Uterus (tissue), 4 donors: Measurements from ENCODE around the gene ADARB1. TPM values are rescaled to one million over a fixed set of nuclear protein-coding genes. Genes with fewer than 3 reads are reported as not detected.

ENCODE experiments used
- DNase-seq, 2 donors: peaks; one replicate each; pipeline ENCODE4 v3.0.0-alpha.2; 2019 to 2020
- H3K27ac ChIP-seq, 2 donors: fragments of 200-600 bp; sonication (generic); 1 replicate in 1 of 2; 2 replicates in 1 of 2; pipeline ENCODE4 v1.5.1; 2016 to 2018
- H3K27me3 ChIP-seq, 2 donors: fragments of 200-600 bp; sonication (generic); one replicate each; pipeline ENCODE4 v1.5.1; 2018 to 2019; ENCODE audit warnings: control low read depth in 1 of 2
- H3K36me3 ChIP-seq, 2 donors: fragments of 200-600 bp; sonication (generic); one replicate each; pipeline ENCODE4 v1.5.1; 2019; ENCODE audit warnings: control low read depth in 1 of 2
- H3K4me1 ChIP-seq, 2 donors: fragments of 200-600 bp; sonication (generic); one replicate each; pipeline ENCODE4 v1.5.1; 2018 to 2019; ENCODE audit warnings: control low read depth in 1 of 2
- H3K4me3 ChIP-seq, 2 donors: fragments of 200-600 bp; sonication (generic); 1 replicate in 1 of 2; 2 replicates in 1 of 2; pipeline ENCODE4 v1.5.1; 2018 to 2019; ENCODE audit warnings: mild to moderate bottlenecking in 1 of 2
- H3K9me3 ChIP-seq, 2 donors: fragments of 200-600 bp; sonication (generic); one replicate each; pipeline ENCODE4 v1.5.1; 2019; ENCODE audit warnings: control low read depth in 1 of 2
- POLR2A ChIP-seq, 2 donors: fragments of 450-650 bp; IDR thresholded peaks; one replicate each; pipeline ENCODE4 v1.6.1; 2016; ENCODE audit warnings: antibody characterized with exemption in 2 of 2, mild to moderate bottlenecking in 1 of 2, moderate library complexity in 1 of 2
- intact Hi-C: fragments of 100-400 bp; cut with DNase I; formaldehyde crosslinking; loops from one replicate; pipeline ENCODE4 v1.15.1; 2023; ENCODE audit warnings: low total_unique reads
- total RNA-seq, 4 donors: library from RNA; depleted of rRNA in 3 of 4; stranded (reverse); fragments of >200 nt in 3 of 4; gene quantifications; one replicate each; pipeline versions ENCODE4 v1.1.0 to v1.2.4, GENCODE V29; 2014 to 2023
- TF ChIP-seq, protein P1 (sequence below), 4 experiments: fragments of 200-600 bp in 2 of 4; fragments of 450-650 bp in 2 of 4; sonication (generic) in 2 of 4; IDR thresholded peaks; one replicate each; pipeline ENCODE4 v1.5.1; 2016 to 2019; ENCODE audit warnings: antibody characterized with exemption in 4 of 4, mild to moderate bottlenecking in 2 of 4, moderate library complexity in 1 of 4
- donor health status: DM: yes; HTN: yes; CAD: no.

Gene ADARB1
- total RNA-seq, 4 donors from 2014 or later, result 21.8 to 69.6 (median 43.3) TPM

DNA sequence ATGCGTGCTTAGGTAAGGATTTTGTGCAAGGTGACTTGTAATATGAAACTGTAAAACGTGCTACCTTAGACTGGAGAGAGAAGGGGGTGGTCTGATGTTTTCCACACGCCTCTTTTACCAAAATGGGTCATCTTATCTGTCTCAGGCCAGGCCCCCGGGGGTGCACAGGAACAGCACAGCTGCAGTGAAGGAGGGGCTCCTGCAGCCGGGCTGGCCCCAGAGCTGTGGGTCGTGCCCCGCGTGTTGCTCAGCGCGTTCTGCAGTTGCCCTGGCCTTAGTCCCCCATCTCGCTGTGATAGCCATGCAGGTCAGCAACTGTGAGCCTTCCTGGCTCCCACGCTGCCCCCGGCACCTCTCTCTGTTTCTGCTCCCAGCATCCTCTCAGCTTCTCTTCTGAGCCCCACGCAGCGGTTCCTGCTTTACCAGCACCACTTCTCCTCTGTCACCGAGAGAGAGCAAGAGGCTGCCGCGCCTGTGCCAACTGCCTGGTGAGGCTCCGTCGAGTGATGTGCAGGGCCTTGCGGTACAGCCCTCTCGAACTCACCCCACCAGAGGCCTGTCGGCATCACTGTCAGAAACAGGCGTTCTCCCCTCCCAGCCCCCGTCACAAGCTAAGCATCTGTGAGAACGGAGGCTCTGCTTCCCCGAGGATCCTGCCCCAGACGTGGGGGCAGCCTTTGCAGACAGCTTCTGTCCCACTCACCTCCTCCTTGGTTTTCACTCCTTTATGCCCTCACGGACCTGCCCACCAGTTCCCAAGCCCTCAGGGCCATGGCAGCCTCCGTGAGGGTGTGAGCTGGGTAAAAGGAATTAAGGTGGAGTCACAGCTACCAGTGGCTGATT lies 73.3 kb downstream of the ADARB1 start:
- no peak overlapping the region for H3K27ac ChIP-seq

DNA sequence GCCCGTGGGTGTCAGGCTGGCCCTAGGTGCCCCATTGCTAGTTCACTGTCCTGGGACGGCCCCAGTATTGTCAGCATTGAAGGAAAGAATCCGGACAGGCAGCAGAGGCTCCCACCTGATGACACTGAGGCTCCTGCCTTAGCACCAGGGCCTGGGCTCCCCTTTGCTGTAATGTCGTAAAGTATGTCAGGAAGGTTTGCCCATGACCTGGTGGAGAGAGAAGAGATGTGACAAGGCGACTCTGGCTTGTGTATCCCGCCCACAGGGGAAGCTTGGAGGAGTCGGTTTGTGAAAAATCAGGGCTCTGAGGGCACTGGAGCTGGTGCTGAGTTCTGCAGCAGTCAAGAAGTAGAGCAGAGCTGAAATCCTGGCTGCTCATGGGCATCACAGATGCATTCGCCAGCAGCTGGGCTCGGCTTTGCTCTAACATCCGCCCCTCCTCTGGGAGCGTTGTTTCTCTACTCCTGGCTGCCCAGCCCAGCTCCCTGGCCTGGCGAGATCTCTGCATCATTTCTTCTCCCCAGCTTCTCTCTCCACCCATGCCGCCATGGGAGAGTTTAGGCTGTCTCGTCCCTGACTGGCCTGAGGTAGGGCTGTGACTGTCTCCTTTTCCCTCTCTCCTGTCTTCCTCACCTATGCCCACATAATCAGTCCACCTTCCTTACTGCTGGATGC lies 74.1 kb downstream of the ADARB1 start:
- DNase-seq, result no peak
- no peaks in the 10 kb centered on the region for H3K27me3 ChIP-seq
- TF ChIP-seq, protein P1, sequence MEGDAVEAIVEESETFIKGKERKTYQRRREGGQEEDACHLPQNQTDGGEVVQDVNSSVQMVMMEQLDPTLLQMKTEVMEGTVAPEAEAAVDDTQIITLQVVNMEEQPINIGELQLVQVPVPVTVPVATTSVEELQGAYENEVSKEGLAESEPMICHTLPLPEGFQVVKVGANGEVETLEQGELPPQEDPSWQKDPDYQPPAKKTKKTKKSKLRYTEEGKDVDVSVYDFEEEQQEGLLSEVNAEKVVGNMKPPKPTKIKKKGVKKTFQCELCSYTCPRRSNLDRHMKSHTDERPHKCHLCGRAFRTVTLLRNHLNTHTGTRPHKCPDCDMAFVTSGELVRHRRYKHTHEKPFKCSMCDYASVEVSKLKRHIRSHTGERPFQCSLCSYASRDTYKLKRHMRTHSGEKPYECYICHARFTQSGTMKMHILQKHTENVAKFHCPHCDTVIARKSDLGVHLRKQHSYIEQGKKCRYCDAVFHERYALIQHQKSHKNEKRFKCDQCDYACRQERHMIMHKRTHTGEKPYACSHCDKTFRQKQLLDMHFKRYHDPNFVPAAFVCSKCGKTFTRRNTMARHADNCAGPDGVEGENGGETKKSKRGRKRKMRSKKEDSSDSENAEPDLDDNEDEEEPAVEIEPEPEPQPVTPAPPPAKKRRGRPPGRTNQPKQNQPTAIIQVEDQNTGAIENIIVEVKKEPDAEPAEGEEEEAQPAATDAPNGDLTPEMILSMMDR (IDR thresholded peaks at IDR 0.05), result no peak
- no peaks in the 10 kb centered on the region for H3K36me3 ChIP-seq
- no peaks in the 10 kb centered on the region for H3K9me3 ChIP-seq
- H3K4me3 ChIP-seq, result no peak overlapping the region
- H3K27ac ChIP-seq, result no peak overlapping the region
- intact Hi-C loops, result no loop called here
- H3K4me1 ChIP-seq, result no peaks in the 10 kb centered on the region

More for the DNA sequence above, 73.3 kb downstream of the ADARB1 start:
- H3K27me3 ChIP-seq, result no peaks in the 10 kb centered on the region
- H3K4me3 ChIP-seq, result no peak overlapping the region
- H3K9me3 ChIP-seq, result no peaks in the 10 kb centered on the region
- TF ChIP-seq POLR2A (IDR thresholded peaks at IDR 0.05), result no peak
- TF ChIP-seq, protein P1 (IDR thresholded peaks at IDR 0.05), result no peak
- H3K4me1 ChIP-seq, result no peaks in the 10 kb centered on the region
- H3K36me3 ChIP-seq, result no peaks in the 10 kb centered on the region
- intact Hi-C loops, result no loop called here
- DNase-seq, result no peak

DNA sequence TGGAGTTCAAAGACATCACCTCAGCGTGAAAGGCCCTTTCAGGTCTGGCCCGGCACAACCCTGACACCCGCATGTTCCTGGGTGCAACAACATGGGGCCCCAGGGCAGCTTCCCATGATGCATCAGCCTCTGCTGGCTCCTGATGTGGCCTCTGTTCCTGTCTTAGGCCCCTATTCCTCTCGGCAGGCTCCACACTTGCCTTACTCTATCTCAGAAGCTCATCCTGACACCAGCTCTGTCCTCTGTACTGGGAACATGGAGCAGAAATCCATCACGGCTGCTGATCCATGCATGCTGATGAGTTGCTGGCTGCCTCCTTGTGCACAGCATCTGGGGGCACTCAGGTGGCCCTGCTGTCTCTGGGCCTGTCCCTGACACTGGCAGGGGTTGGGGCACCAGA lies 74.6 kb downstream of the ADARB1 start:
- H3K4me1 ChIP-seq, result no peaks in the 10 kb centered on the region
- TF ChIP-seq, protein P1 (IDR thresholded peaks at IDR 0.05), result no peak
- no peak for TF ChIP-seq POLR2A (IDR thresholded peaks at IDR 0.05)
- H3K27ac ChIP-seq, result no peak overlapping the region
- no peaks in the 10 kb centered on the region for H3K27me3 ChIP-seq
- intact Hi-C loops, result no loop called here
- H3K36me3 ChIP-seq, result no peaks in the 10 kb centered on the region
- DNase-seq, result no peak
- H3K9me3 ChIP-seq, result no peaks in the 10 kb centered on the region
- H3K4me3 ChIP-seq, result no peak overlapping the region

DNA sequence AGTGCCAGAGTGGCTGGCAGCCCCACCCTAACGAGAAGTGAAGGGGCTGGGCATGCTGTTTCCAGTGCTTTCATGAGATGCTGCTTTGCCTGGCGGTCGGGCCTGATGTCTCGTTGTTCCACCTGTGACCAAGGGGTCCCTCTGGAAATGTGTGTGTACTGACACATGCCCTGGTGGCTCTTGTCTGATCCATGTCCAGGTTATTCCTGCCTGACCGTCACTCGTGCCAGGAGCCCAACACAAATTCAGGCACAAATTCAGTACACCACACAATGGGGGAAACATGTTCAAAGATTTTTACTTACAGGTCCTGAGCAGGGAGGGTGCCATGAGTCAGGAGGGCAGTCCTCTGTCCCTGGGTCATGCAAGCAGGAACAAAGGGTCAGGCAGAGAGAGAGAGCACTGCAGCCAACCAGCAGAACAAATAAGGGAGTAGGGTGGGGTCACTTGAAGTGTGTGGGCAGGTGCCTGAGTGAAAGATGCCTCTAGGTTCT lies 76.3 kb downstream of the ADARB1 start:
- intact Hi-C loops, result no loop called here

More for the DNA sequence above, 76.3 kb downstream of the ADARB1 start:
- no peaks in the 10 kb centered on the region for H3K4me1 ChIP-seq
- DNase-seq, result no peak
- H3K4me3 ChIP-seq, result no peak overlapping the region
- no peaks in the 10 kb centered on the region for H3K36me3 ChIP-seq
- no peak overlapping the region for H3K27ac ChIP-seq
- no peaks in the 10 kb centered on the region for H3K9me3 ChIP-seq
- H3K27me3 ChIP-seq, result no peaks in the 10 kb centered on the region
- TF ChIP-seq, protein P1 (IDR thresholded peaks at IDR 0.05), result no peak
- no peak for TF ChIP-seq POLR2A (IDR thresholded peaks at IDR 0.05)
